HG03521 (cell line): Measurements from ENCODE around the gene MLKL.
"Not testable (repeated sequence)": the region's sequence is repeated elsewhere in the genome, so short reads cannot be mapped to it uniquely, and the experiment has no call there.

ENCODE experiments used
- ATAC-seq: cut with Tn5 transposase; IDR thresholded peaks from one replicate; pipeline ENCODE4 v1.9.1; 2021; ENCODE audit warnings: mild to moderate bottlenecking, moderate library complexity; ENCODE audit not compliant: unreplicated experiment

Gene MLKL

GRCh38 chr16:74709441-74709877 is 8.8 kb upstream of the MLKL start:
- ATAC-seq = peak; percentile 89

- no peak for ATAC-seq
Measured at GRCh38 chr16:74700116-74700437, 585 bp downstream of the MLKL start.

- ATAC-seq = no peak
Measured at GRCh38 chr16:74699666-74700065, 996 bp downstream of the MLKL start.

GRCh38 chr16:74698222-74698621 is 2.4 kb downstream of the MLKL start:
- no peak for ATAC-seq

DNA sequence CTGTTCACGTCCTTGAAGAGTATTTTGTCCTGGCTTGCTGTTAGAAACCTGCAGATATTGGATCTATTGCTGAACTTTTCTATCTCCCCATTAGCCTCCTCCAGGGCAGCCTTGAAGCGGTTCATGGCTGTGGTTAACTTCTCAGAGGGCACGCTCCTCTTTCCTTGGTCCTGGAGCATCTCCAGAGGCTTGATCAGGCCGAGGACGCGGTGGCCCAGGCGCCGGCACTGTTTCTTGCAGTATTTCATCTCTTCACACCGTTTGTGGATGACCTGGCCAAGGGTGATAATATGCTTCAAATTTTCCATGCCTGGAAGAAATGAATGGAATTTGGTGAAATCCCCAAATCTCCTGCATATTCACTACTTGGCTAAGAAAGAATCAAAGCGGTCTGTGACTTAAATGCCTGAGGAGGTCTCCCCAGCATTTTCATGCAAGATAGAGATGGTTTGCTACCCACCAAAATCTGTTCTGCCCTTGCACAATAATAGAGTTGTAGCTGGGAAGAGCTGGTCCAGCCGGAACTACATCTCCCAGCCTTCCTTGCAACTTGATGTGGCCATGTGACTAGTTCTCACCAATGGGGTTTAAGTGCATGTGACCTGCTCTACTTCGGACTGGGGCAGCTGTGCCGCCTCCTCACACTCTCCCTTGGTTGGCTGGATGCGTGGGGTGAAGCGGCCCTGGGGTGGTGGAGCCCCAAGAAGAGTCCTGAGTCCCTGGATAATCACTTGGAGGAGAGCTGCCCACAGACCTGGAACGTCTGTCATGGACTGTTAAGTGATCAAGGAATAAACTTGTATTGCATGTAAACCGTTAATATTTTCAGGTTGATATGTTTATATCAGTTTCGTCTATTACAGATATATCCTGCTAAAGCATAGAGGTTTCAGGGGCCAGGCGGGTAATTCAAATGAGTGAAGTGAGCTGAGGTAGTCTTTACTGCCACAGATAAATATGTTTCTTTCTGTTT is 4.9 kb downstream of the MLKL start:
- ATAC-seq = peak; percentile 92

- ATAC-seq = no peak
Measured at GRCh38 chr16:74691093-74691855, 9.4 kb downstream of the MLKL start.

DNA sequence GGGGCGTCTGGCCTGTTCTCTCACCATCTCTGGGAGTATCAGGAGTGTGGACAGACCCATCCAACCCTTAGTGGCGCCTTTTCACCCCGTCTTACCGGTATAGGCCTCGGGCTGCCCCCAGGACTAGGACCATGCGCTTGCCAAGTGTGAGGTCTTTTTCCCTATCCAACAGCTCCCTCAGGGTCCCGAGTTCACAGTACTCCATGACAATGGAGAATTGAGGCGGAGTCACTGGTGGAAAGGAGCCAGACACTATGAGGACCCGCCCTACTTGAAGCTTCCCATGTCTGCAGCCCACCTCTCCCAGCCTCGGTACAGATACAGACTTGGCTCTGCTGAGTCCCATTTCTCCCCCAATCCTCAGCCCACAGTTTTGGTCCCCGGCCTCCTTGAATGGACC is 18.1 kb downstream of the MLKL start:
- no peak for ATAC-seq

- ATAC-seq = no peak
Measured at GRCh38 chr16:74680681-74681080, 20.0 kb downstream of the MLKL start.

GRCh38 chr16:74679983-74680382 is 20.7 kb downstream of the MLKL start:
- no peak for ATAC-seq

DNA sequence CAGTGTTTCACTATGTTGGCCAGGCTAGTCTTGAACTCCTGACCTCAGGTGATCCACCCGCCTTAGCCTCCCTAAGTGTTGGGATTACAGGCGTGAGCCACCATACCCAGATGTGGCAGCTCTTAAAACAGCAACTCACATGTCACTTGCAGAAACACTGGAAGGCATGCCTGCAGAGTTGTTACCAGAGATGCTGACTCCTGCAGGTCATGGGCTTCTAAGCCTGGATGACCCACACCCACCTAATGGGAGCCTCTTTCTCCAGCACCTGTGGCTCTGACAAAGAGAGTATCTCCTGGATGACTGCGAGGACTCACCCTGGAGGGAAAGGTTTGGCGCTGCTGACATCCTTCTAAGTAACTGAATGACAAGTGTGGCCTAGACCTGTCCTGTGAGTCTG is 22.8 kb downstream of the MLKL start:
- ATAC-seq = no peak

DNA sequence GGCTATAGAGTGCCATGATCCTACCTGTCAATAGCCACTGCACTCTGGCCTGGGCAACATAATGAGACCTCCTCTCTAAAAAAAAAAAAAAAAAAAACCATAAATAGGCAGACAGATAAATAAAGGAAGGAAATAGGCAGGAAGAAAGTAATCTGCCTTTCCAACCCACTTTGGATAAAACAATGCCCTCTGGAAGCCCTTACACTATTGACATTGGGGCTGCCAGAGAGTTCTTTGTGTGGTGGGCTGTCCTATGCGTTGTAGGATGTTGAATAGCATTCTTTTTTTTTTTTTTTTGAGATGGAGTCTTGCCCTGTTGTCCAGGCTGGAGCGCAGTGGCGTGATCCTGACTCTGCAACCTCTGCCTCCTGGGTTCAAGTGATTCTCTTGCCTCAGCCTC is 26.8 kb downstream of the MLKL start:
- no peak for ATAC-seq

DNA sequence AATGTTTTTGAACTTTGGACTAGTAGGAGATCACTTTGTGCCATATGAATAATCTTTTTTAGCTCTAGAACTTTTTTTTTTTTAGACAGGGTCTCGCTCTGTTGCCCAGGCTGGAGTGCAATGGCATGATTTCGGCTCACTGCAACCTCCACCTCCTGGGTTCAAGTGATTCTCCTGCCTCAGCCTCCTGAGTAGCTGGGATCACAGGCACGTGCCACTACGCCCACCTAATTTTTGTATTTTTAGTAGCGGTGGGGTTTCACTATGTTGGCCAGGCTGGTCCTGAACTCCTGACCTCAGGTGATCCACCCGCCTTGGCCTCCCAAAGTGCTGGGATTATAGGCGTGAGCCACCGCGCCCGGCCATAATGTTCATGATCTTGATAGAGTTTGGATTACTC is 31.8 kb downstream of the MLKL start:
- ATAC-seq = not testable (repeated sequence)

- ATAC-seq = no peak
Measured at GRCh38 chr16:74667255-74667700, 33.4 kb downstream of the MLKL start.

DNA sequence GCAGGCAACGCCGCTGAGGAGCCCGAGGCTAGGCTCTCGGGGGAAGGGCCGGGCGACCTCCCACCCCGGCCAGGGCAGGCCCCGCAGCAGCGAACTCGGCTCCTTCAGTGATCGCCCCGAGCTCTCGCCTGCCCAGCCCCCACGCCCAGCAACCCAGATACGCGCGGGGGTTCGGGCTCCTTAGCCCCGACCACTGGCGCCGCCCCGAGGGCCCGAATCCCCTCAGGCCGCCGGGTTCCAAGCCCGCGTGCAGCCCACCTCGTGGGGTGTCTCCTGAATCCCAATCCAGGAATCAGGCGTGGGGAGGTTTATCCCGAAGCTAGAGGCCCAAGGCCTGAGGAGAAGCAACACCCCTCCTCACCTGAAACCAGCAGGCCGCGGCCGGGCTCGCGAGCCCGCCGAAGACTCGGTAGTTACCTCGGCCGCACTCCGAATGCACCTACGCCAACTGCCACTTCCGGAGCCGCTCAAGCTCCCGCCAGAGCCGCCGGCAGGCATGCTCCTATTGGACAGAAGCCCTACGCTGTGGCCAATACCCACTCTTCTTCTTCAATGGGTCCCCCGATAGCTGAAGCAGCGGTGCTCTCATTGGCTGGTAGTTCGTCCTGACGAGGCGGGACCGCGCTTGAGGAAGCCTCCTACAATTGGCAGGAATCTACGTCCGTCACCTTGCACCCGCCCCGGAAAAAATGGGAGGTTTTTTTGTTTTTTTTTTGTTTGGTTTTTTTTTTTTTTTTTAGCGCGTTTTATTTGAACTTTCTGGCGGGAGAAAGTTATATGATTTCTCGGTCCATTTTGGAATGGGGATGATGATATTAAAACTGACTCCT is 34.0 kb downstream of the MLKL start, which contains the start of gene RFWD3:
Gene RFWD3, minus strand, starts transcription at position 453 of the 830 bp plus-strand sequence. CDS start 5,428 bp downstream, outside the sequence.
- peak; percentile 100 for ATAC-seq

DNA sequence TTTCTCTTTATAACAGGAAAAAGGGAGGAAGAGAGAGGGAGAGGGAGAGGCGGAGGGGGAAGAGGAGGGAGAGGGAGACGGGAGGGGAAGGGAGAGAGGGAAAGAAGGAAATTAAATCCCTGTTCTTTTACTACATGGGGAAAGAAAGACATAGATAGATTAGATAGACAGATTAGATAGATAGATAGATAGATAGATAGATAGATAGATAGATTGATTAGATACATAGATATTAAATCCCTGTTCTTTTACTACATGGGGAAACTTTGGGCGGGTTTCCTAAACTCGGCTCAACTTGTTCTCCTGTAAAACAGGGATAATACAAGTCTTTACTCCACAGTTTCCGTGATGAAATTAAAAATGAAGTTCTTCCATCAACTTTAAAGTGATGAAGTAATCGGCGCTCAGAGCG is 34.6 kb downstream of the MLKL start:
- ATAC-seq = no peak

DNA sequence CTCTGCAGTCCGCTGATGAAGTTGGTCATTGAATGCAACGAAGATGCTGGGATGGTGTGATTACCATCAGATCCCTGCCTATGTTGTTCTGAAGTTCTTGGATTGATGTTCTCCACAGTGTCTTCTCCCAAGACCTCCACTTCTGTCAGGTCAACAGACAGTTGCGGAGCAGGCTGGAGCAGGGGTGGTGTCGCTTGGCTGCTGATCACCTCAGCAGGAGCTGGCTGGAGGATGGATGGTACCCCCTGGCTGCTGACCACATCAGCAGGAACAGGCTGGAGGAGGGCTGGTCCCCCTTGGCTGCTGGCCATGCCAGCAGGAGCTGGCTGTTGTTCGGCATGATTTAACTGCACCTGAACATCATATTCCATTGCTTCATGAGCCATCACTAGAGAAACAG is 39.6 kb downstream of the MLKL start:
- no peak for ATAC-seq

GRCh38 chr16:74660383-74660782 is 40.3 kb downstream of the MLKL start:
- no peak for ATAC-seq

DNA sequence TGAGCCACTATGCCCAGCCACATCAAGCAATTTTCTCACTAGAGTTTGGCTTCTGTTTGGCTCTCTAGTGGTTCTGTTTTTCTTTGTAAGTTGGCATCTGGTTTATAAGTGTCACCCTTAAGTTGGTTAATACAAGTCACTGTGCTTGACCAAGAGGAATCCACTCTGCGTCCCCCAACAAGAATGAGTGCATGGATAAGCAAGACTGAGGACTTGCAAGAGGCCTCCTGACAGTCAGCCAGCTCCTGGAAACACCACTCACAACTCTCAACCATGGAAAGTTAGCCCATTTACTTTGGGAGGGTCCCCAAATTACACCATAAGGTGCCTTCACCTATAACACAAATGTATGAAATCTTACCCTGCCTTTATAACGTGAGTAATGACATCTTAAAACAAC is 41.6 kb downstream of the MLKL start:
- no peak for ATAC-seq

DNA sequence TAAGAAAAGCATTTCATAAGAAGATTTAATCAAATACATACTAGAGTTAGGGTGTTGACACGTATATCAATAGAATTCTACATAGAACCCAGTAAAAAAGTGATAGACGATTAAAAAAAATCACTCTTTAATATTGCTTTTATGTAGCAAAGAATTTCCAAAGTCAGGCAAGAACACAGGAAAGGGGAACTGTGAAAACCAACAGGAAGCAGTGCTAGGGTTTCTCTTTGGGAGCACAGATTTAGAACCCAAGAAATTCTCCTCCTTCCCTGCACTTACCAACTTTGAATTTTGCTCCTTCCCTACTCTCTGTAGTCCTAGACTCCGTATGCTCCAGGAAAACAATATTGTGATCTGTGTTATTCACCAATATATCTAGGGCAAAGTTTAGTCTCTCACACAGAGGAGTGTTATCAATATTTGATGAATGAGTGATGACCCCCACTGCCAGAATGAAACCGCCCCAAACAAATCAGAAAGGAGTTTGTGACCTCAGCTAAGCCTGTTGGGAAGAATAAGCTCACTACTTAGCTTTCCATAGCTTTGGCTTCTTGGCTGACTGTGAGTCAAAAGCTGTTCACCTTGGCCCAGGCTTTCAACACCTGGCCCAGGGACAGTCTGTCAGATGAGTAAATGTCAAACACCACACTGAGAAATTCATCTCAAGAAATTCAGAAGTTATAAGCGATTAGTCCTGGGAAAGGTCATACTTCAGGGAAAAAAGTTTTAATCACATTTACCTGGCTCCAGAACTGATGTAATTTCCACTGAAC is 42.6 kb downstream of the MLKL start:
- ATAC-seq = no peak

DNA sequence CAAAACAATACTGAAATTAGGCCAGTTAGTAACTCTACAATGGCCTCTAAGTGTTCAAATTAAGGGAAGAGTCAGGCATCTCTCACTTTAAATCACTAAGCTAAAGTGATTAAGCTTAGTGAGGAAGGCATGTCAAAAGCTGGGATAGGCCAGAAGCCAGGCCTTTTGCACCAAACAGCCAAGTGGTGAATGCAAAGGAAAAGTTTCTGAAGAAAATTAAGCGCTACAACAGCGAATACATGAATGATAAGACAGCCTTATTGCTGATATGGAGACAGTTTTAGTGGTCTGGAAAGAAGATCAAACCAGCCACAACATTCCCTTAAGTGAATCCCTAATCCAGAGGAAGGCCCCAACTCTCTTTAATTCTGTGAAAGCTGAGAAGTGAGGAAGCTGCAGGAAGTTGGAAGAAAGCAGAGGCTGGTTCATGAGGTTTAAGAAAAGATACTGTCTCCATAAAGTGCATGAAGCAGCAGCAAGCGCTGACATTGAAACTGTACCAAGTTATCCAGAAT is 46.1 kb downstream of the MLKL start:
- ATAC-seq = no peak
